Measurements from ENCODE around the gene NUDT12. TPM values are rescaled to one million over a fixed set of nuclear protein-coding genes. Genes with fewer than 3 reads are reported as not detected.

NUDT12 gene
- total RNA-seq = not detected

DNA sequence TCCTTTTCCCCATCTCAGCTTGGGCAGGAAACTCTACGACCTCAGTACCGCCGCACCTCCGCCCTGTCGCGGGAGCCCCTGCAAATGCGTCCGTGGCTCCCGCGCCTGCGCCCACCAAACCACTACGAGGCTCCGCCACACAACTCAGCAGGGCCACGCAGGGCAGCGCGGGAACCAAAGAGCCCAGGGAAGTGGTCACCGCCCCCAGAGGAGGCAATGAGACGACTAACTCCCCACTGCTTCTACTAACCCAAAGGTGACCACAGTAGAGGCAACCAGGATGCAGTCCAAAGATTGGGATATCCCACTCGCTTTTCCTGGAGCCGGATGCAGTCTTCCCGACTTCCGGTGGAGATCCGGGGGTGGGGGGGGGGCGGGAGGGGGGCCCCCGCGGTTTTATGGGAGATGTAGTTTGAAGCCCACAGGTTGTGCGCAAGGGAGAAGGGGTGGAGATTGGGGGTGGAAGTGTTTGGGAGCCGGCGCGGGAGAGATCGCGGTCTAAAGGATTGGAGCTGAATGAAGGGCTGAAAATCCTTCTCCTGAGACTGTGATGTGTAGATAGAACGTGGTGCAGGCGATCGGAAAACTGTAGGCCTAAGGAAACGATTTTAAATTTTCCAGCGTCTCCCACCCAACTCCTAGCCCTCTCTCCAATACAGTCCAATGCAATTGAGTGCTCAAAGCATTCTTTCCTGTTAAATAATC is at the start of gene NUDT12:
NUDT12 (minus strand) TSS at position 337 of the 705 bp plus-strand sequence. CDS start 2,541 bp downstream, outside the sequence.
- DNase-seq = peak; percentile 3

DNA sequence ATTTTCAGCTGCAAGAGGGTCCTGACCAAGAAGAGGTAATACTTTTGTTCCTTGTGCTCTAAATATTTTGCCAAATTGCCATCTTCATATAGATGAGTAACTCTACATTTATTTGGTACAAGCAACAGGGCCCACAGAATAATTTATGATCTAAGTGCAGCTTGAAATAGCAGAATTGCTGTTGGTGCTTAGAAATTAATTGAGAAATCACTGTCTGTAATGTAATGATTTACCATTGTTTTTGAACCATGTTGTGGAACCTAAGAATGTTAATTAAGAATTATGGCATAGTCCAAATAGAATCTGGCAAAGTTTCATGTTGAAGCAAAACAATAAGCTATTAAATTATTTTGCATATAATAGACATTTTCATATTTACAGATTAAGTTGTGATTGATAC is 44.8 kb upstream of the NUDT12 start:
- DNase-seq = no peak

DNA sequence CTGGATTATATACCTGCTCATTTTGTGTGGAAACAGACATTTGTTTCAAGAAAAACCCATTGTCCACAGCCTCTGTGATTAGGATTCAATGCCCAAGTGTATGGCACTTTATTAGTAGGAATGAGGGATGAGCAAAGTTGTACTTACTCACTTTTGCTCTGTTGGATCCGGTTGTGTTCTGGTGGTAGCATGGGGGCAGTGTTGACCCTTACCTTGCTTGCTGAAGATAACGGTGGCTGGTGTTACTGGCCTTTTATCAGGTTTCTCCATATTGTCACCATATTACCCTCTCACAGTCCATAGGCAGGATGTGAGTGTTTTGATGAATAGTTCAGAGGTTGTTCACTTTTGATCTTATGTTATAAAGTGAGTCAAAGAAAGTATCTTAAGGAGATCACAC is 42.7 kb upstream of the NUDT12 start:
- DNase-seq = no peak

GRCh38 chr5:103602438-103602837 is 39.8 kb upstream of the NUDT12 start:
- DNase-seq = no peak

GRCh38 chr5:103601314-103601713 is 38.7 kb upstream of the NUDT12 start:
- no peak for DNase-seq

- no peak for DNase-seq
Measured at GRCh38 chr5:103600086-103600485, 37.5 kb upstream of the NUDT12 start.

DNA sequence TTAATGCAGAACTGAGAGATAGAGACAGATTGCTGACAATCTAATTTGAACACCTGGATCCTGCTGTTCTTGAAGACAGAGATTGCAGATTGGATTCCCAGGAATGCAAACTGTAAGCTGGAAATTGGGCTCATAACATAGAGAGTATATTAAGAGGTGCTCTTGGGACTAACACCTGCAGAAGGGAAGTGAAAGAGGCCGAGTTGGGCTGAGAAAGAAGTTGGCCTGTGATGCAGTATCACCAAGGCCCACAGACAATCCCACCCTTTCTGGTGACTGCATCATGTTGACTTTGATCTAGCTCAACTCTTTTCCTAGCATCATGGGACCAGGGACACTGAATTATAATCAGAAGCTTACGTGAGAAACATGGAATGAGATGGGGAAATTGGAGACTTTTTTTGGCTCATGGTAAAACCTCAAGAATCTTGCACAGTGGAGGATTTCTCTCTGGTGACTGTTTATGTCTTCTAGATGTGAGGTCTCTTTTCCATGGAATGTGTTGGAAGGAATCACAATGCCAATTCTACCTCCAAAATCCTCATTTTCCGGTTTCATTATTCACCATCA is 36.5 kb upstream of the NUDT12 start:
- DNase-seq = no peak

GRCh38 chr5:103590221-103590620 is 27.6 kb upstream of the NUDT12 start:
- no peak for DNase-seq

- no peak for DNase-seq
Measured at GRCh38 chr5:103589776-103590175, 27.2 kb upstream of the NUDT12 start.

- DNase-seq = no peak
Measured at GRCh38 chr5:103589357-103589756, 26.8 kb upstream of the NUDT12 start.

GRCh38 chr5:103587185-103587748 is 24.7 kb upstream of the NUDT12 start:
- DNase-seq = no peak

DNA sequence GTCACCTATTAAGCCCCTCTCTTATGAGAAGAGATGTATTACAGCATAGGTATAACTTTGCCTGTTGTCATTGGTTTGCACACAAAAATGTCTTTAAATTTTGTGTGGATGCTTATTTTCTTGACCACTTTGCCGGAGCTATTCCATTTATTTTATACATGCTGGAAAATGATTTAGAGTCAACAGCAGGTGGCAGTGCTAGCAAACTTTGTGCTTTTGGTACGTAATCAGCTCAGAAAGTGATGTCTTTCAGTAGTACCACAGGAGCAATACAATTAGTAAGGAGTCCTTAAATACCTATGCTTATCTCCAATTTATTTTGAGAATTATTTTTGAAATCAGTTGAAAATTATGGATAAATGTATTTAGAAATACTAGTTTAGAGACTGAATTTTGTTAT is 19.8 kb upstream of the NUDT12 start:
- DNase-seq = no peak

DNA sequence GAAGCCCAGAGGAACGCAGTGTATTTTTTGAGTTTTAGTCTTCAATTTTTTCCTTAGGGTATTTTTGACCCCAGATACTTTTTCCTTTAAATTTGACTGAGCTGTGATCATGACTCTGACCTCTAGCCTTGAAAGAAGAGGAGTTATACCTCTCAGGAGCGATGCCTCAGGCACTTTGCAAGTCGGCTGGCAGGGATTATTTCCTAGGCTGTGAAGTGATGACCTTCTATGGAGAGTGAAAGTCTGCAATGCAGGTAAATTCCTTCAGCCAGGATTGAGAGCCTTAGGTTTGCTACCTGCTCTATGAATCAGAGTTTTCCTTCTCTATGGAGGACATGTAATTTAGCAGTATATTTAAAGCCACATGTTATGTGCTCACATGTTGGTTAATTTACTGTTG is 10.8 kb upstream of the NUDT12 start:
- no peak for DNase-seq

- DNase-seq = no peak
Measured at GRCh38 chr5:103572454-103572853, 9.9 kb upstream of the NUDT12 start.

GRCh38 chr5:103571730-103572129 is 9.1 kb upstream of the NUDT12 start:
- no peak for DNase-seq

DNA sequence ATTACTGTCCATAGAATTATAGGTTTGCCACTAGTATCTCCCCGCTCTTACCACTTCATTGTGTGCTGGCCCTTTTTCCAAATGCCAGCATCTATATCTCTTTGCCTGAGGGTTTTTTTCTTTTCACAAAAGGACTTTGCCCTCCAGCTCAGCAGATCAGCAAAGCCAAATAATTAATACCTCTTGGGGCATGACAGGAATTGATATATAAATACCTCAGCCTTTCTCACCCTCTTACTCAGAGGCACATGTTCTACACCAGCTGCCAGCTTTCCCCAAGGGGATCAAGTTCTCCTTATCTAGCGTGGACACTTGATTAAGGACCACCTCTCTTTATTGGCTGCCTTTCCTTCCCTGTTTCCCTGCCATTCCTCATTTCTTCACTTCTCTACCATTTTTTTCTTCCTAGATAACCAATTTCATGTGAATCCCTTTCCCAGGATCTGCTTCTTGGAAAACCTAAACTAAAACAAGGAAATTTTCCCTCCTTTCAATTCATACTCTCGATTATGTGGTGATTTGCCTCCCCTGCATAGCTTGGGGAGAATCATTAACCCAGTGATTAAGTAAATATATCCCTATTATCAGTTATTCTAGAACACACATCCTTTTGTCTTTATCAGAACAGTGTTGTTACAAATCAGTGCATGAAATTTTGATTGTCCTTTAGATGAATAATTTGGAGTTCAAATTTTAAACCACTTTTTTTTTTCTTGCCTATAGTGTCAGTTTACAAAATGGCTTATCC is 6.9 kb upstream of the NUDT12 start:
- no peak for DNase-seq

DNA sequence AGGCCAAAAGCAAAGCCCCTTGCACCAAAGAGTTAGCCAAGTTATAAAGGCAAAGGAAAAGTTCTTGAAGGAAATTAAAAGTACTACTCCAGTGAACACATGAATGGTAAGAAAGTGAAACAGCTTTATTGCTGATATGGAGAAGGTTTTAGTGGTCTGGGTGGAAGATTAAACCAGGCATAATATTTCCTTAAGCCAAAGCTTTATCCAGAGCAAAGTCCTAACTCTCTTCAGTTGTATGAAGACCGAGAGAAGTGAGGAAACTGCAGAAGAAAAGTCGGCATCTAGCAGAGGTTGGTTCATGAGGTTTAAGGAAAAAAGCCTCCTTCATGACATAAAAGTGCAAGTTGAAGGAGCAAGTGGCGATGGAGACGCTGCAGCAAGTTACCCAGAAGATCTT is 3.1 kb upstream of the NUDT12 start:
- DNase-seq = no peak

GRCh38 chr5:103561685-103562452 is 720 bp downstream of the NUDT12 start:
- no peak for DNase-seq

- no peak for DNase-seq
Measured at GRCh38 chr5:103560826-103561225, 1.8 kb downstream of the NUDT12 start.

GRCh38 chr5:103546858-103547257 is 15.7 kb downstream of the NUDT12 start:
- DNase-seq = no peak

GRCh38 chr5:103542441-103542840 is 20.1 kb downstream of the NUDT12 start:
- no peak for DNase-seq

- no peak for DNase-seq
Measured at GRCh38 chr5:103541569-103541968, 21.0 kb downstream of the NUDT12 start.

DNA sequence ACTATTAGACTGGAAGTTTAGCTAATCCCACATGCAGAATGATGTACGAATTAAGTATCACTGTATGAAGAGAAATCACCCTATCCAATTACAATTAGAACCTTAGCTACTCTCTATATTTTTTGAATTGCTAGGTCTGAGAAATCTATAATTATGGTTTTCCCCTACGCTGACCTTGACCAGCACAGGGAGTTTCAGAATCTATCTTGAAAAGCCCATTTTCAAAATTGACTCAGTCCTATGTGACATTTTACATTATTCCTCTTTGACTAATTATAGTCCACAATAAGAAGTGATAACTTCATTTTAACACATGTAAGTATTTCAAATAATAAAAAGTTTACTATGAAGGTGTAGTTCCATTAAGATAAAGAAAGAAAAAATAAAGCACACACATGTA is 21.5 kb downstream of the NUDT12 start:
- DNase-seq = no peak
